SK-N-DZ (cell line): ENCODE measurements around the gene DENND1A.
"Not testable (repeated sequence)": the region's sequence is repeated elsewhere in the genome, so short reads cannot be mapped to it uniquely, and the experiment has no call there.

Experiments
- DNase-seq: peaks from one replicate; pipeline ENCODE4 v3.0.0-alpha.2; 2015; ENCODE audit warnings: low spot score

DENND1A gene

DNA sequence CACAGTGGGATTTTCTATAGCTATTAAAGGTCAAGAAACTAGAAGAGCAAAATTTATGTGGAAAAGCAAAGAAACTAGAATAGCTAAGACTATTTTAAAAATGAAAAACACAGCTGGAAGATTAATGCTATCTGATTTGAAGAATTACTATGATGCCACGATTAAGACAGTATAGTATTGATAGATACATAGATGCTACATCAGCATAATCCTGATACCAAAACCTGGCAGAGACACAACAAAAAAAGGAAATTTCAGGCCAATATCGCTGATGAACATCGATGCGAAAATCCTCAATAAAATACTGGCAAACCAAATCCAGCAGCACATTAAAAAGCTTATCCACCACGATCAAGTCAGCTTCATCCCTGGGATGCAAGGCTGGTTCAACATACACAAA is 201.4 kb downstream of the DENND1A start:
- DNase-seq, result not testable (repeated sequence)

DNA sequence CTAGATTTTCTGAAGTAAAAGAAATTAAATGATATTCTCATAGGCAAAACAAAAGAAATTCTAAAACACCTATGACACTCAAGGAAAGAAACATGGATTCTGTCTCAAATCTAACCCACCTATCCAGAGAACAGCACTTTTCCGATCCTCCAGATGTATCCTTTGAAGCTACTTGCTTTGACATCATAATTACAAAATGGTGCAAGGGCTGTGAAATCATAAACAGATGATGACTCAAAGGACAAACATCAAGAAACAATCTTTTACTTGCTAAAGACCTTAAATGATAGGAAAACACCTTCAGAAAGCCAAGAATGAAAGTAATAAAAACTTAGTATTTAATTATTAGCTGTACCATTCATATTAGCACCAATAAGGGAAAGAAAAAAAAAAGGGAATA is 202.6 kb downstream of the DENND1A start:
- DNase-seq, result no peak

DNA sequence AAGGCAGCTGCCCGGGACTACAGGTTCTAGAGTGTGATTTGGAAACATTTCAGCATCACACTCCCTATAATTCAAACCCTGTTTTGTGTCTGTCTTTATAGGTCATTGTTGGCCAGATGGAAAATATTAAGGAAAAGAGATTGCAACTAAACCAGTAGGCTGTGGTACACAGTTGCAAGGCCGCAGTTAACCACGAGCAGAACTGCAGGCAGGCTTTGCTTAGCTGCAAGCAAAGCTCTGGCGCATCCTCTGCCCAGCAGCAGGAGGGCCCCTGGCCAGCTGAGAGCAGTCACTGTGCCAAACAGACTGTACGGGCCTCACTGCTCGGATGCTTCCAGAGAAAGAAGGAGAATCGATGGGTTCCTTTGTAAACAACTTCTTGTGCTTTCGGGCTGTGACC is 204.5 kb downstream of the DENND1A start:
- DNase-seq, result no peak

DNA sequence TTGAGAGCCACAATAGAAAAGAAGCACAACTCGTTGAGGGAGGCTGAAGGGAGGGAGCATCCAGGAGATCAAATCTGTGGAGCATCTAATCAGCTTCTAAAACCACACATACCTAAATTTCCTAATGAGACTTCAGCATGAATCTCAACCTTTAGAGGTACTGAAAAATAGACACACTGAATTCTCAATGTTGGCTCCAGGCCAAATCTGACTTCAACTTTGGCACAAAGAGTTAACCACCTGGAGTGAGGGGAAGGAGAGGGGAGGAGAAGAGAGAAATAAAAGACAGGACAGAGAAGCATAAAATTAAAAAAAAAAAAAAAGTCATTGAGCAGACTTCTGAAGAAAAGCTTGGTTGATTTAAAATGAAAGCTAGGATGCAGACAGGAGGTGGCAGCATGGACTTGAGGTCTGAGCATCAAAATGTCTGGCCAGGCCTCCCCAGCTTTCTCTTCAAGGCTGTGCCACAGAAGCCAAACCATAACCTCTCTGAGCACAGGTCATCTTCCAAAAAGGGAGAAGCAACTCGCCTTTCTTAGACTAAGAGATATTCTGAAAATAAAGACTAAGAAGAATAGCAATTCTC is 205.6 kb downstream of the DENND1A start:
- DNase-seq, result no peak

DNA sequence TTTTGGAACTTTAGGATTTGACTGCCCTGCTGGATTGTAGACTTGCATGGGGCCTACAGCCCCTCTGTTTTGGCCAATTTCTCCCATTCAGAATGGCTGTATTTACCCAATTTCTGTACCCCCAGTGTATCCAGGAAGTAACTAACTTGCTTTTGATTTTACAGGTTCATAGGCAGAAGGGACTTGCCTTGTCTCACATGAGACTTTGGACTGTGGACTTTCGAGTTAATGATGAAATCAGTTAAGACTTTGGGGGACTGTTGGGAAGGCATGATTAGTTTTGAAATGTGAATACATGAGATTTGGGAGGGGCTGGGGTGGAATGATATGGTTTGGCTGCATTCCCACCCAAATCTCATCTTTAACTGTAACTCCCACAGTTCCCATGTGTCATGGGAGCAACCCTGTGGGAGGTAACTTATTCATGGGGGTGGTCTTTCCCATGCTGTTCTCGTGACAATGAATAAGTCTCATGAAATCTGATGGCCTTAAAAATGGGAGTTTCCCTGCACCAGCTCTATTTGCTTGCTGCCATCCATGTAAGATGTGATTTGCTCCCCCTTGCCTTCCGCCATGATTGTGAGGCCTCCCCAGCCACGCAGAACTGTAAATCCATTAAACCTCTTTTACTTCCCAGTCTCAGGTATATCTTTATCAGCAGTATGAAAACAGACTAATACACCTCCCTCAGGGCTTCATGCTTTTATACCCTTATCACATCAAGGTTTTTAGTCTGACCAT is 206.6 kb downstream of the DENND1A start:
- no peak for DNase-seq

DNA sequence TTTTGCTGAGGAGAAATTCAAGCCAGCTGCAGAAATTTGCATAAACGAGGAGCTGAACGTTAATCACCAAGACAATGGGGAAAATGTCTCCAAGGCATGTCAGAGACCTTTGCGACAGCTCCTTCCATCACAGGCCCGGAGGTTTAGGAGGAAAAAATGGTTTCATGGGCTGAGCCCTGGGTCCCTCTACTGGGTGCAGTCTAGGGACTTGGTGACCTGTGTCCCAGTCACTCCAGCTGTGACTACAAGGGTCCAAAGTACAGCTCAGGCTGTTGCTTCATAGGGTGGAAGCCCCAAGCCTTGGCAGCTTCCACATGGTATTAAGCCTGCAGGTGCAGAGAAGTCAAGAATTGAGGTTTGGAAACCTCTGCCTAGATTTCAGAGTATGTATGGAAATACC is 207.5 kb downstream of the DENND1A start:
- DNase-seq, result no peak

DNA sequence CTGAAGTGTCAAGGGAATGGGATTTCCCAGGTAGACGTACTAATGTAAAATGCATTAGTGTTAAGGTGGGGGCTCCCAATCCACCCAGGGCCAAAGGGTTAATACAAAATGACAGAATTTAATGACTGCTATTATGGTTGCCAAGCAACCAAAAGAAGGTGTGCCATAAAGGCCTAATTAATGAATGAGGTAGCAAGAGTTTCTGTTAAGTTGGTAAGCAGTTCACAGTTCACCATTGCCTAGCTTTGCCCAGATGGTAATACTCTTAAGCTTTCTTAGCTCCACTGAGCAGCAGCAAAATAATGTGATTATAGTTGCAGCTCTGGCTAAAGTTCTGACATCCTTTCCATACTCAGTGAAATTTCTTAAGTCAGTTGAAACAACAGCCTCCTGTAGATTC is 211.7 kb downstream of the DENND1A start:
- DNase-seq, result no peak

DNA sequence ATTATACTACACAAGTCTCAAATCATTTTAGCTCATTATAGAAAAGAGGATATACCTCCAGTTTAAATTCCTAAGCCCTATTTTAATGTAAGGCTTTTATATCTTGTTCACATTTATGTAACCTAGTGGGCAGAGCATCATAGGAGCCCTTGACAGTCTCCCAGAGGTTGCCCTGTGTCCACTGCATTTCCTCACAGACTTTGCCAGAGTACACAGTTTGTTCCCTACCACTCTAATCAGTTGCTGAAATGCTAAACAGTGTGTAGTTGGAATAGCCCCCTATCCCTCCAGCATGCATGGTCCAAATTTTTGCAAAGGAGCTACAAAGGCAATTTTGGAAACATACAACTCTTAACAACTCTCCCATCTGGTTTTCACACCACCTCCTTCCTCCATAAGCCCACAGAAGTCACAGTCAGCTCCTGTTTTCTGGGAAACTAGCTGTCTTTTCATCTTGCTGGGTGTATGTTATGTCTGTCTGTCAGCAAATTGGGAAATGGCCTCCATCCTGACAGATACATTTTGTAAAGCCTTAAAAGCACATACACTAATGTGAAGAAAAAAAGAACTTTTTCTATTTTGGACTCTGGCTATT is 212.2 kb downstream of the DENND1A start:
- DNase-seq, result no peak

DNA sequence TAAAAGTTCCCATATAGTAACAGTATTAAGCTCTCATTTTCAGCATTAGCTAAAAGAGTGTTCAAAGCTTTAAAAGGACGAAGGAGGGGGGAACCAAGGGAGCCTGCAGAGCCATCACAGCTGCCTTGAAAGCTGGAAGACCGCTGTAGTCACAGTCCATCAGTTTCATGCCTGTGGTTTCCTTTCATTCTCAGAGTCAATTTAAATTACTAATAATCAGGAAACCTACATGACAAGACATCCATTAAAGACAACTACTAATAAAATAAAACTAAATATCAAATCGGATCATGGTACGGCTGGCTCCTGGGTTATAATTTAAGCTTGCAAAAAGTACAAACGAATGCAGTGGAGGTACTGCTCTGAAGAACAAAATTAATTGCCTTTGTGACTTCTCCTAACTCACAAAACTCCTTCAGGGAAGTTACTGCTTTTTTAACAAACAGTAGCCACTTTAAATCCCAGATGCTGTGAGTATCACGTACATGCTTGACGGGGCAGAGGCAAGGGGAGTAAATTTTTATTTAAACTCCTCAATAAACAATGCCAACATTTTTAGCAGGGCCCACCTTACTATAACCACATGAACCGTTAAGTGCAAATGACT is 213.5 kb downstream of the DENND1A start:
- no peak for DNase-seq

DNA sequence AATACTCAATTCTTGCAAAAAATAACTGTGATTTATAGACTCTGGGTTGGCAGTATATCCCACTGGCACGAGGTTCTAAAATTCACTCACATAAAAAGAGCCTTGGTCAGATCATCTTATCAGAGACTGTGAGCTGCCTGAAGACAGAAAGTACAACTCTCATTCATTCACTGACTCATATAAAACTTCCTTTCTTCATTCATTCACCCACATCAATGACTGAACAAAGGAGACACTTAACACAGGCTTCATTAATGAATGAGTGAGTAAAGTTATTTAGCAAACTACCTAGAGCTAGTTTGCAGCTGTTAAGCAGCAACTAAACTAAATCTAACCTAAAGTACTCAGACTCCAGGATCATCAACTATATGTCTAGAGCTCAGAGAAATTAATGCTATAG is 214.7 kb downstream of the DENND1A start:
- DNase-seq, result no peak

DNA sequence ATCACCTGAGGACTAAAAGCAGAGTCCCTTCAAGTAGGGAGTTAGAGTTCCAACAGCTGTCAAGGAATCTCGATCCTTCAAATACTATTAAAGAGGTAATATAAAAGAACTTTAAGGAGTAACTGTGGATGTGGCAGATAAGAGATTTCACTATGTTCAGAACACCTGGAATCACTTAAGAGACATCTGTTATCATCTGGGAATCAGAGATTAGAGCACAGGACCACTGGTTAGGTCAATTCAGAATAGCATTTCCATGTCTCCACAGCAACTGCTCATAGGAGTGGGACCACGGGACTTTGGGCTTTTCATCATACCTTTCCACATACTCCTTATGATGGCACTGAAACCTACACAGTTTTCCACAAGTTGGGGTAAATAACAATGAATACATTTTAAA is 216.6 kb downstream of the DENND1A start:
- peak; percentile 38 for DNase-seq

DNA sequence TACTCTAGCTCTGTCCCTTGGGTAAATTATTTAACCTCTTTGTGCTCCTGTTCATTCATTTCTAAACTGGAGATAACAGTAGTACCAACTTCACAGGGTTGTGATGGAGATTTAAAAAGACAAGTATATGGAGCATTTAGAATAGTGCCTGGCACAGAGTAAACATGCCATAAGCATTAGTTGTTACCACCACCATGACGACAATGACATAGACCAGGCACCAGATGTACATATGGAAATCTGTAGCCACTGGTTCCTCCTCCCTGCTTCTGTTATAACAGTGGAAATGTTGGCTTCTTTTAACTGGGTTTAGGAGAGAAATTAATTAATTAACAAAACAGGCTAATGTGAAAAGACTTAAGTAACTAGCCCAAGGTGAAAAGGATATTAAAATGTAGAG is 217.5 kb downstream of the DENND1A start:
- DNase-seq, result no peak

DNA sequence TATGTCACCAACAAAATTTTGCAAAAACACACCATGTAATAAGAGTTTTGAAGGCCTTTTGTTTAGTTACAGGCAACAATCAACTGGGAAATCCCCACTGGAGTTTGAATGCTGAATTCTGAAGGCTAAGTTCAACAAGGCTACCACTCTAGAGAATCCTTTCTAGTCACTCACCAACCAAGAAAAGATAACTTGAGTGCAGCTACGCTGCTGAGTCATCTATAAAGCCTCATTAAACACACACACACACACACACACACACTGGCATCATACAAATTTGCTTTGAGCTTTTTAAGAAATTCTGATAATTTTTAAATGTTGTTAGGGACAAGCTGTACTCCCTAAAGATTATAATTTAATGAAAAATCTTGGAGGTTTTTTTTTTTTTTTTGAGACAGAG is 219.6 kb downstream of the DENND1A start:
- no peak for DNase-seq

DNA sequence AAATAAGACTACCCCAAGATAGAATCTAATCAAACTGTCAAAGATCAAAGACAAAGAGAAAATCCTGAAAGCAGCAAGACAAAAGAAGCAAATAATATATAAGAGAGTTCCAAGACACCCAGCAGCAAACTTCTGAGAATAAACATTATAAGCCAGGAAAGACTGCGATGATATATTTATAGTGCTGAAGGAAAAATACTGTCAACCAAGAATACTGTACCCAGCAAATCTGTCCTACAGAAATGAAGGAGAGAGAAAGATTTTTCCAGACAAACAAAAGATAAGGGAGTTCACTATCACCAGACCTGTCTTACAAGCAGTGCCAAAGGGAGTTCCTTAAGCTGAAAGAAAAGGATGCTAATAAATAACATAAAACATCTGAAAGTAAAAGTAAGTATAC is 227.4 kb downstream of the DENND1A start:
- DNase-seq, result no peak

DNA sequence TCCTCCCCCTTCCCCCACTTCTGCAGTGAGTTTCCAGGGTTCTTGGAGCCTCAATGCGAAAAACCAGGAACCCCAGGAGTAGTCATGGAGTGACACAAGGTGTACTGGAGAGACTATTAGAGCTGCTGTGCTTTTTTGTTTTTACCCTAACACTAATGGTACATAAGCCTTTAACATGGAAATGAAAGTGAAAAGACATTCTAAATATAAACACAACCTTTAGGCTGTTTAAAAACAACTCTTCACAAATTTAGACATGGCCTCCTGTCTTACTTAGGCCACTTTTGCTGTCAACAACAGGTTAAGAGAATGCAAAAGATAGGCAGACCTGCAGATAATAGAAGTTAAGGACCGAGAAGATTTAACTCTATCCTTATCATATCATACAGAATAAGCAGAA is 232.2 kb downstream of the DENND1A start:
- DNase-seq, result no peak

DNA sequence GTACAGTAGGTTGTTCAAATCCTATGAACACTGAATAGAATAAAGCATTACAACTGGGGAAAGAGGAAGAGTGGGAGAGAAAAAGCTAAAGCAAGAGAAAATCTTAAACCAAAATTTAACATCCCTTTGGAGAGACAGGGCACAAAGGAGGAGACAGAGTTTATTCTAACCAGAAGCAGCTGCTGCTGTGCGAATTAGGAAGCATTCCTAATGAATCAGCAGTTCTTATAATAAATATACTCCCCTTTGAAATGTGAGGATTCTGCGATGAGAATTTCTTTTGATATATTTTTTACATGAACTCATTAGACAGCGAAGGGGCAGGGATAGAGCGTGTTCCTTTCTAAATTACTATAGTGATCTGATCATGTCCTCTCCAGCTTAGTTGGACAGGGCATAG is 233.4 kb downstream of the DENND1A start:
- DNase-seq, result no peak

DNA sequence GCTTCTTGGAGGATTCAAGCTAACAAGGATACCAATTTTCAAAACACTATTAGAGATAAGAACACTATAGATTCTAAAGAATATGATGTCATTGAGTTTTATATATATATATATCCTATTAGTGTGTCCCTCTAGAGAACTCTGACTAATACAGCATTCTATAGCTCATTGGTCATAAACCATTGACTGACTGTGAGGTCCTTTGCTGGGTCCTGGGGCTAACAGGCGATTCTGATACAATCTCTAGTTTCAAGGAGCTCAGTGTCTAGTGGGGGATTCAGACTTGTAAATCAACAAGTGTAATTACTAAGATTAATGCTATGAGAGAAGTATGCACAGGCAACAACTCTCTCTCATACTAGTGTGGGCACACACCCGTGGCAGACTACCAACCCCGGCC is 234.5 kb downstream of the DENND1A start:
- DNase-seq, result no peak

DNA sequence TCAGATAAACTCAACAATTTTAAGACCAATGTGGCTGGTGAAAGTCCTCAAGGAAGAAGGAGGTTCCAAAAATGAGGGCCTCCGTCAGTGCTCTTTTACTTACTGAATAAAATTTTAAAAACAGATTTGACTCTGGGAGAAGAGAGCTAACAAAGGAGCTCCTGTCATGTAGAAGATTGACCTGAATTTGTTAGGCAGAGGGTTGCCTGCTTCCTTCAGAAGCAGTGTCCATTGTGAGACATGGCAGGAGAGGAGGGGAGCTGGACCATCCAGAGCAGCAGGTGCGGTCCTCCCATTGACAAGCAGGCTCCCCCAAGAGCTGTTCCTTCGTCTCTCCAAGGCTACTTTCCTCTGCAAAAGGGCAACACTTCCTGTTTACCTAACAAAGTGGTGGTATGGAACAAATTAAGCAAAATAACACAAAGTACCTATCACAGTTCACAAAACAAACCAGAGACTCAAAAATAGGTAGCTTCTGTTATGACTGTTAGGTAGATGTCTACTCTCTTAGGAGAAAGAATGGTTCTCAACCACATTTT is 238.1 kb downstream of the DENND1A start:
- DNase-seq, result no peak

DNA sequence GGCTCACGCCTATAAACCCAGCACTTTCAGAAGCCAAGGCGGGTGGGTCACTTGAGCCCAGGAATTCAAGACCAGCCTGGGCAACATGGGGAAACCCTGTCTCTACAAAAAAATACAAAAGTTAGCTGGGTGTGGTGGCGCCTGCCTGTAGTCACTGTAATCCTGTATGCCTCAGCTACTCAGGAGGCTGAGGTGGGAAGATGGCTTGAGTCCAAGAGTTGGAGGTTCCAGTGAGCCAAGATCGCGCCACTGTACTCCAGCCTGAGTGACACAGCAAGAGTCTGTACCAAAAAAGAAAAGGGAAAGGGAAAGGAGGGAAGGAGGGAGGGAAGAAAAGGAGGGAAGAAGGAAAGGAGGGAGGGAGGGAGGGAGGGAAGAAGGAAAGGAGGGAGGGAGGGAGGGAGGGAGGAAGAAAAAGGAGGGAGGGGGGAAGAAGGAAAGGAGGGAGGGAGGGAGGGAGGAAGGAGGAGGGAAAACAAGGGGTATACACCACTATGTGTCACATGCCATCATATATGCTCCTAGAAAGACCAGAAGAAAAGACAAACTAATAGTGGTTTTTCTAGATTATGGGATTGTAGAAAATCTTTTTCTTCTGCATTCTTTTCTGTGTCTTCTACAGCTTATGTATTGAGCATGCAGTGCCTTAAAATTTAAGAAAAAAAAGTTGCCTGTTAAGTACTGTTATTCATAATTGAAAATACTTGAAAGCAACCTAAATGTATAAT is 240.1 kb downstream of the DENND1A start:
- no peak for DNase-seq

DNA sequence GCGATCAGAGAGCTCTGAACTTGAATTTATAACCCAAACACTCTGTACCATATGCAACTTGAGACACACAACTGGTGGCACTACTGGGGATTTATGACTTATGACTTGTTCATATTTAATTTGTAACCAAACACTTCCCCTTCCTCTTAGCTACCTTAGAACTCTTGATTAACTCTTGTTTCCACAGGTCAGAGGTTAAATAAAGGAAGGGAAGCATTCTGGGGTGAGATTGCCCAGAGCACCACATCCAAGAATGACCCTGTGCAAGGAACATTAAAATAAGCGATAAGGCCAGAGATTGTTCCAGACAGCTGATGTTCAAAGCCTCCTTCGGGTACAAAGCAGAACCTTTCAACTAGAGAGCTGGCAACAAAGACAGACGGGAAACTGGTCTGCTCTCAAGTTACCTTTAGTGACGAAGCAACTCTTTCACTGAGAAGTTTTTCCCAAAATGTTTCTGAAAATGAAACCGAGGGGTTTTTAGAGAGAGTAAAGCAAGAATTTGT is 242.6 kb downstream of the DENND1A start:
- peak; percentile 38 for DNase-seq

DNA sequence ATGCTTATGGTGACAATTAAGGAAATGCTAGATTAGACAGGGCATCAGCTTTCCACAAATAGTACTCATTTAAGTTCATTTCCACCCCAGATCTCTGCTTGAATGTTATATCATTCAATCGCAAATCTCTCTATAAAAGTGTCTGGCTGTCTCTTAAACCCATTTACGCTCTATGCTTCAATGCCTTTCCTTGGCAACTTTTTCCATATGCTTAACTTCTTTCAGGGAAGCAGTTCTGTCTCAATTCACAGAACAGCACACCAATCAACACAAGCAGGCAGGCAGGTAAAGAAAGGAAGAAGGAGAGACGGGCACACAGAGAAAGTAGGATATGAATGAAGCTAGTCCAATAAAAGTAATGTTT is 243.1 kb downstream of the DENND1A start:
- no peak for DNase-seq
